A673 (cell line): ENCODE measurements around the gene RABGAP1L. TPM values are rescaled to one million over a fixed set of nuclear protein-coding genes. Genes with fewer than 3 reads are reported as not detected.

Source experiments
- BruUV-seq: library from RNA; stranded (reverse); fragments of 400-500 nt; replicated peaks from 2 replicates; lab custom pipeline; 2021; lab: Mats Ljungman, UMichigan
- CTCF ChIA-PET: fragments of 300-600 bp; sonication (Branson Sonifier 250); formaldehyde crosslinking; loops from one replicate; lab custom pipeline; 2022; ENCODE audit warnings: antibody characterized with exemption; lab: Charles Lee
- POLR2A ChIA-PET: fragments of 300-600 bp; sonication (Branson Sonifier 250); formaldehyde crosslinking; loops from one replicate; lab custom pipeline; 2022; ENCODE audit warnings: antibody characterized with exemption; ENCODE audit not compliant: low non-redundant PET; lab: Charles Lee
- DNase-seq: peaks from one replicate; pipeline ENCODE4 v3.0.0-alpha.2; 2015; ENCODE audit warnings: low spot score
- H3K27ac ChIP-seq: fragments of 200-600 bp; sonication (generic); 2 replicates; pipeline ENCODE4 v1.5.1; 2016; ENCODE audit warnings: mixed run types, low read depth, mild to moderate bottlenecking, mixed read lengths, antibody characterized with exemption, low read length; ENCODE audit not compliant: poor library complexity, severe bottlenecking
- H3K27me3 ChIP-seq: fragments of 200-600 bp; sonication (generic); replicated peaks from 2 replicates; pipeline ENCODE4 v1.6.1; 2017; ENCODE audit warnings: mixed run types, low read depth, mild to moderate bottlenecking, mixed read lengths, antibody characterized with exemption, low read length; ENCODE audit not compliant: insufficient read depth, poor library complexity
- H3K36me3 ChIP-seq: fragments of 200-600 bp; sonication (generic); 2 replicates; pipeline ENCODE4 v1.6.1; 2016; ENCODE audit warnings: mixed run types, mild to moderate bottlenecking, mixed read lengths, antibody characterized with exemption, low read length; ENCODE audit not compliant: insufficient read depth, poor library complexity, severe bottlenecking
- H3K4me1 ChIP-seq: fragments of 200-600 bp; sonication (generic); 2 replicates; pipeline ENCODE4 v1.6.1; 2017; ENCODE audit warnings: mixed run types, mild to moderate bottlenecking, mixed read lengths, antibody characterized with exemption, low read length; ENCODE audit not compliant: insufficient read depth, poor library complexity, severe bottlenecking
- H3K4me3 ChIP-seq: fragments of 200-600 bp; sonication (generic); 2 replicates; pipeline ENCODE4 v1.5.1; 2016; ENCODE audit warnings: low read depth, mixed run types, mild to moderate bottlenecking, mixed read lengths, low read length; ENCODE audit not compliant: poor library complexity, severe bottlenecking
- H3K9me3 ChIP-seq: fragments of 200-600 bp; sonication (generic); 2 replicates; pipeline ENCODE4 v1.6.1; 2016; ENCODE audit warnings: mixed run types, low read depth, mild to moderate bottlenecking, mixed read lengths, antibody characterized with exemption, low read length; ENCODE audit not compliant: poor library complexity, severe bottlenecking
- CTCF ChIP-seq: fragments of 300-800, 200-600 bp; sonication (generic); conservative IDR thresholded peaks from 2 replicates; pipeline ENCODE4 v1.5.1; 2017; ENCODE audit warnings: low read depth, mild to moderate bottlenecking, antibody characterized with exemption, low read length, moderate library complexity, mixed read lengths
- EZH2 ChIP-seq: fragments of 200-600 bp; sonication (generic); IDR thresholded peaks from 2 replicates; pipeline ENCODE4 v1.6.1; 2017; ENCODE audit warnings: borderline replicate concordance, low read depth, mild to moderate bottlenecking, mixed read lengths, antibody characterized with exemption, low read length; ENCODE audit not compliant: poor library complexity, severe bottlenecking
- intact Hi-C: fragments of 100-400 bp; cut with micrococcal nuclease; formaldehyde crosslinking; loops from one replicate; pipeline ENCODE4 v1.10.0; 2022; ENCODE audit not compliant: unreplicated experiment
- total RNA-seq: library from RNA; stranded (reverse); gene quantifications from 2 replicates; pipeline ENCODE4 v1.2.3, GENCODE V29; 2021

The RABGAP1L gene
- total RNA-seq, 1 experiment from 2014 or later = 19.3 TPM

DNA sequence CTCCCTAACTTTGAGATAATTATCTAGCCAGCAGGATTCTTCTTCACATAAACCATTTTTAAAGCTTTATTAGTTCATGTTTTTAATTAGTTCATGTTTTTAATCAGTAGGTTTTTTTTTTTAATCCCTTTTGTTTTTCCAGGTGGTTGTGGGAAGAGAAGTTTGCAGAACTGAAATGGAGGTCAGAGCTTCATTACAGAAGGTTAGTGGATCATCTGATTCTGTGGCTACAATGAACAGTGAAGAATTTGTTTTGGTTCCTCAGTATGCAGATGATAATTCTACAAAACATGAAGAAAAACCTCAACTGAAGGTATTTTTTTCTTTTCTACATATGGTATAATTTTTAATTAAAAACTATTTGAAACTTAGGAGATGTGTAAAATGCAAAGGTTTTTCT, 59.7 kb downstream of the RABGAP1L start:
- no TSS peak for BruUV-seq
- peaks cover 6% of the 10 kb centered on the region for H3K9me3 ChIP-seq
- H3K4me1 ChIP-seq = peaks cover 3% of the 10 kb centered on the region
- intact Hi-C loops = loop anchor here (10.0 kb wide), 1 partner anchor 144 kb away; no protein-coding TSS in a partner anchor
- no peak overlapping the region for H3K4me3 ChIP-seq
- TF ChIP-seq EZH2 (no peak), CTCF (no peak)
- CTCF ChIA-PET = interaction anchor here (0.6 kb wide), 2 partner anchors 198 to 434 kb away, joined by 3 to 4 read pairs; no protein-coding TSS in a partner anchor
- DNase-seq = no peak
- no peaks in the 10 kb centered on the region for H3K27me3 ChIP-seq
- H3K27ac ChIP-seq = no peak overlapping the region
- no peaks in the 10 kb centered on the region for H3K36me3 ChIP-seq
- POLR2A ChIA-PET = no interaction called here

- Histone ChIP-seq H3K4me3 (no peak overlapping the region), H3K9me3 (peaks cover 6% of the 10 kb centered on the region), H3K27ac (no peak overlapping the region), H3K4me1 (peaks cover 3% of the 10 kb centered on the region), H3K27me3 (no peaks in the 10 kb centered on the region), H3K36me3 (no peaks in the 10 kb centered on the region)
- no peak for DNase-seq
- intact Hi-C loops = loop anchor here (10.0 kb wide), 1 partner anchor 145 kb away; no protein-coding TSS in a partner anchor
- CTCF ChIA-PET = interaction anchor here (0.6 kb wide), 1 partner anchor 199 kb away, joined by 3 read pairs; no protein-coding TSS in a partner anchor
- POLR2A ChIA-PET = no interaction called here
- no peak for TF ChIP-seq EZH2
- TF ChIP-seq CTCF = no peak
- no TSS peak for BruUV-seq
Observed at GRCh38 chr1:174219606-174220370, 60.5 kb downstream of the RABGAP1L start.

DNA sequence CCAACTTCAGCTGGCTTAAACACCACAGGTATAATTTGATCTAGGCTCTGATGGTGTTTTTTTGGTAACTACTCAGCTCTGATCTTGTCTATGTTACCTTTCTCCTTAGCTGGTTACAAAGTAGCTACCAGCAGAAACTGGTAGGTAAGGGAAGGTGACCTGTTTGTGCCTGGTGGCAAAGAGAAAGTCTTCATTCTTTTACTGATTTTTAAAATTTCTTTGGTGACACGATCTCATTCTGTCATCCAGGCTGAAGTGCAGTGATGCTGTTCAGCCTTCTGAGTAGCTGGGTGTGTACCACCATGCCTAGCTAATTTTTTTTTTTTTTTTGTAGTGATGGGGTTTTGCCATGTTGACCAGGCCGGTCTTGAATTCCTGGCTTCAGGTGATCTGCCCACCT, 62.4 kb downstream of the RABGAP1L start:
- ChIA-PET CTCF (no interaction called here), POLR2A (no interaction called here)
- no TSS peak for BruUV-seq

More for the DNA sequence above, 62.4 kb downstream of the RABGAP1L start:
- Histone ChIP-seq H3K27me3 (no peaks in the 10 kb centered on the region), H3K36me3 (no peaks in the 10 kb centered on the region), H3K4me3 (no peak overlapping the region), H3K9me3 (peaks cover 6% of the 10 kb centered on the region), H3K4me1 (peaks cover 3% of the 10 kb centered on the region), H3K27ac (no peak overlapping the region)
- TF ChIP-seq CTCF = no peak
- no peak for TF ChIP-seq EZH2
- DNase-seq = no peak
- intact Hi-C loops = no loop called here
